HEK293 (cell line): ENCODE results near the gene RECK.
"Not testable (repeated sequence)": the region's sequence is repeated elsewhere in the genome, so short reads cannot be mapped to it uniquely, and the experiment has no call there.

Experiments
- CTCF ChIA-PET: fragments of 350-600 bp; formaldehyde crosslinking; extraction: SDS; loops from one replicate; lab custom pipeline; 2021; ENCODE audit warnings: antibody characterized with exemption; lab: Yijun Ruan, JAX
- POLR2A ChIA-PET: fragments of 300-600 bp; formaldehyde crosslinking; extraction: SDS; loops from one replicate; lab custom pipeline; 2020; ENCODE audit warnings: antibody characterized with exemption, inconsistent platforms; lab: Yijun Ruan, JAX
- H3K27ac ChIP-seq: fragments of 200-500 bp; sonication (Bioruptor generic); 2 replicates; pipeline ENCODE4 v1.5.1; 2014; ENCODE audit warnings: low read depth, low read length, control low read depth, inconsistent platforms; ENCODE audit errors: extremely low read depth
- H3K36me3 ChIP-seq, 2 experiments: fragments of 200-500 bp in 1 of 2; sonication (Bioruptor generic) in 1 of 2; 1 replicate in 1 of 2; 2 replicates in 1 of 2; pipeline ENCODE4 v1.5.1; 2014 to 2017; ENCODE audit warnings: inconsistent platforms in 2 of 2, low read length in 2 of 2; ENCODE audit not compliant: control insufficient read depth in 2 of 2, insufficient read depth in 1 of 2
- H3K4me1 ChIP-seq: fragments of 200-500 bp; sonication (Bioruptor generic); 2 replicates; pipeline ENCODE4 v1.5.1; 2014; ENCODE audit warnings: mild to moderate bottlenecking, low read length, inconsistent platforms; ENCODE audit not compliant: control insufficient read depth, insufficient read depth
- H3K4me3 ChIP-seq: 2 replicates; pipeline ENCODE4 v1.5.1; 2011; ENCODE audit warnings: low read depth, mild to moderate bottlenecking, control low read depth, low read length, moderate library complexity
- H3K9me3 ChIP-seq: fragments of 200-500 bp; sonication (Bioruptor generic); 2 replicates; pipeline ENCODE4 v1.5.1; 2014; ENCODE audit warnings: low read depth, low read length, inconsistent platforms; ENCODE audit not compliant: control insufficient read depth, insufficient read depth
- HIC1 ChIP-seq: fragments of 450-650 bp; formaldehyde crosslinking; IDR thresholded peaks from 2 replicates; pipeline ENCODE4 v1.5.1; 2016; ENCODE audit warnings: missing biosample characterization, missing genetic modification characterization
- OSR2 ChIP-seq: fragments of 450-650 bp; formaldehyde crosslinking; IDR thresholded peaks from 2 replicates; pipeline ENCODE4 v1.5.1; 2016; ENCODE audit warnings: missing biosample characterization, missing genetic modification characterization
- SALL2 ChIP-seq: fragments of 450-650 bp; formaldehyde crosslinking; IDR thresholded peaks from 2 replicates; pipeline ENCODE4 v1.5.0; 2017; ENCODE audit warnings: missing biosample characterization, mild to moderate bottlenecking, missing genetic modification characterization, borderline replicate concordance
- SP7 ChIP-seq: fragments of 450-650 bp; formaldehyde crosslinking; IDR thresholded peaks from 2 replicates; pipeline ENCODE4 v1.5.1; 2016; ENCODE audit warnings: missing biosample characterization, missing genetic modification characterization
- YY1 ChIP-seq: fragments of 450-650 bp; formaldehyde crosslinking; IDR thresholded peaks from 2 replicates; pipeline ENCODE4 v1.5.1; 2018; ENCODE audit warnings: missing biosample characterization, missing genetic modification characterization
- ZBTB48 ChIP-seq: fragments of 450-650 bp; formaldehyde crosslinking; IDR thresholded peaks from 2 replicates; pipeline ENCODE4 v1.5.1; 2016; ENCODE audit warnings: missing biosample characterization, missing genetic modification characterization
- ZFP69B ChIP-seq: fragments of 450-650 bp; formaldehyde crosslinking; IDR thresholded peaks from 2 replicates; pipeline ENCODE4 v1.5.1; 2016; ENCODE audit warnings: missing biosample characterization, missing genetic modification characterization
- ZNF121 ChIP-seq: fragments of 450-650 bp; formaldehyde crosslinking; IDR thresholded peaks from 2 replicates; pipeline ENCODE4 v1.5.1; 2016; ENCODE audit warnings: missing biosample characterization, missing genetic modification characterization
- ZNF146 ChIP-seq: fragments of 450-650 bp; formaldehyde crosslinking; IDR thresholded peaks from 2 replicates; pipeline ENCODE4 v1.5.1; 2016; ENCODE audit warnings: missing biosample characterization, missing genetic modification characterization
- ZNF223 ChIP-seq: fragments of 450-650 bp; formaldehyde crosslinking; IDR thresholded peaks from 2 replicates; pipeline ENCODE4 v1.5.1; 2016; ENCODE audit warnings: missing biosample characterization, missing genetic modification characterization
- ZNF239 ChIP-seq: fragments of 450-650 bp; formaldehyde crosslinking; IDR thresholded peaks from 2 replicates; pipeline ENCODE4 v1.5.1; 2016; ENCODE audit warnings: missing biosample characterization, missing genetic modification characterization
- ZNF416 ChIP-seq: fragments of 450-650 bp; formaldehyde crosslinking; IDR thresholded peaks from 2 replicates; pipeline ENCODE4 v1.5.1; 2016; ENCODE audit warnings: missing biosample characterization, missing genetic modification characterization
- ZNF449 ChIP-seq: fragments of 450-650 bp; formaldehyde crosslinking; IDR thresholded peaks from 2 replicates; pipeline ENCODE4 v1.5.1; 2017; ENCODE audit warnings: missing biosample characterization, mild to moderate bottlenecking, missing genetic modification characterization, moderate library complexity
- ZNF76 ChIP-seq: fragments of 450-650 bp; formaldehyde crosslinking; IDR thresholded peaks from 2 replicates; pipeline ENCODE4; 2016; ENCODE audit warnings: low read depth, missing biosample characterization, missing genetic modification characterization, borderline replicate concordance
- ZNF777 ChIP-seq: fragments of 450-650 bp; formaldehyde crosslinking; IDR thresholded peaks from 2 replicates; pipeline ENCODE4 v1.5.1; 2017; ENCODE audit warnings: missing biosample characterization, missing genetic modification characterization, borderline replicate concordance
- ZSCAN16 ChIP-seq: fragments of 450-650 bp; formaldehyde crosslinking; IDR thresholded peaks from 2 replicates; pipeline ENCODE4 v1.5.1; 2016; ENCODE audit warnings: missing biosample characterization, missing genetic modification characterization
- TF ChIP-seq, protein P1 (sequence below): fragments of 450-650 bp; formaldehyde crosslinking; IDR thresholded peaks from 2 replicates; pipeline ENCODE4 v1.5.1; 2016; ENCODE audit warnings: missing biosample characterization, missing genetic modification characterization
- TF ChIP-seq, protein P2 (sequence below): fragments of 450-650 bp; formaldehyde crosslinking; IDR thresholded peaks from 2 replicates; pipeline ENCODE4 v1.5.1; 2016; ENCODE audit warnings: missing biosample characterization, missing genetic modification characterization

The RECK gene

DNA sequence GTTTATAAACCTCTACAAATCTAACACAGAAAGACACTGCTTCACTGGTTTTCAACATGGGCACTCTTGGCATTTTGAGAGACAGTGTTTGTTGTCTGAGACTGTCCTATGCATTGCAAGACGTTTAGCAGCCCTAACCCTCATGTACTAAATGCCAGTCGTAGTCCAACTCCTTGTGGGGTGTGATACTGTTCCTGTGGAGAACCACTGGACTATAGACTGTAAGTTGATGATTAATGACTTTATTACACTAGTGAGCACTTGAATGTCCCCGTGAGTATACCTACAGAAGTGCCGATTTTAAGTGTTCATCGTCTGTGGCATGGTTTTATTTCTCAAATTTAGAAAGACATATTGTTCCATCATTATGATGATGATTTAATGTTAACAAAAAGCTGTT lies 46.2 kb downstream of the RECK start (continued):
- TF ChIP-seq ZNF449 (tag by site-specific recombination) (no peak), ZNF416 (tag by site-specific recombination) (no peak), ZNF239 (tag by site-specific recombination) (no peak), ZFP69B (tag by site-specific recombination) (no peak), ZNF223 (tag by site-specific recombination) (no peak)

- no peak overlapping the region for H3K4me3 ChIP-seq
- H3K27ac ChIP-seq: no peak overlapping the region
- H3K4me1 ChIP-seq: peaks cover 2% of the 10 kb centered on the region; the same call in 1 of the 2 replicates
- H3K9me3 ChIP-seq: no peaks in the 10 kb centered on the region
- POLR2A ChIA-PET: no interaction called here
- TF ChIP-seq ZBTB48 (tag by site-specific recombination) (no peak), ZSCAN16 (no peak), ZNF121 (tag by site-specific recombination) (no peak), SALL2 (no peak), YY1 (no peak), ZNF777 (tag by site-specific recombination) (no peak), ZNF76 (tag by site-specific recombination) (no peak), HIC1 (tag by site-specific recombination) (no peak), OSR2 (tag by site-specific recombination) (no peak), SP7 (tag by site-specific recombination) (no peak)
- TF ChIP-seq, protein P1, sequence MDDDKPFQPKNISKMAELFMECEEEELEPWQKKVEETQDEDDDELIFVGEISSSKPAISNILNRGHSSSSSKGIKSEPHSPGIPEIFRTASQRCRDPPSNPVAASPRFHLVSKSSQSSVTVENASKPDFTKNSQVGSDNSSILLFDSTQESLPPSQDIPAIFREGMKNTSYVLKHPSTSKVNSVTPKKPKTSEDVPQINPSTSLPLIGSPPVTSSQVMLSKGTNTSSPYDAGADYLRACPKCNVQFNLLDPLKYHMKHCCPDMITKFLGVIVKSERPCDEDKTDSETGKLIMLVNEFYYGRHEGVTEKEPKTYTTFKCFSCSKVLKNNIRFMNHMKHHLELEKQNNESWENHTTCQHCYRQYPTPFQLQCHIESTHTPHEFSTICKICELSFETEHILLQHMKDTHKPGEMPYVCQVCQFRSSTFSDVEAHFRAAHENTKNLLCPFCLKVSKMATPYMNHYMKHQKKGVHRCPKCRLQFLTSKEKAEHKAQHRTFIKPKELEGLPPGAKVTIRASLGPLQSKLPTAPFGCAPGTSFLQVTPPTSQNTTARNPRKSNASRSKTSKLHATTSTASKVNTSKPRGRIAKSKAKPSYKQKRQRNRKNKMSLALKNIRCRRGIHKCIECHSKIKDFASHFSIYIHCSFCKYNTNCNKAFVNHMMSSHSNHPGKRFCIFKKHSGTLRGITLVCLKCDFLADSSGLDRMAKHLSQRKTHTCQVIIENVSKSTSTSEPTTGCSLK (tag by site-specific recombination): no peak
- TF ChIP-seq, protein P2, sequence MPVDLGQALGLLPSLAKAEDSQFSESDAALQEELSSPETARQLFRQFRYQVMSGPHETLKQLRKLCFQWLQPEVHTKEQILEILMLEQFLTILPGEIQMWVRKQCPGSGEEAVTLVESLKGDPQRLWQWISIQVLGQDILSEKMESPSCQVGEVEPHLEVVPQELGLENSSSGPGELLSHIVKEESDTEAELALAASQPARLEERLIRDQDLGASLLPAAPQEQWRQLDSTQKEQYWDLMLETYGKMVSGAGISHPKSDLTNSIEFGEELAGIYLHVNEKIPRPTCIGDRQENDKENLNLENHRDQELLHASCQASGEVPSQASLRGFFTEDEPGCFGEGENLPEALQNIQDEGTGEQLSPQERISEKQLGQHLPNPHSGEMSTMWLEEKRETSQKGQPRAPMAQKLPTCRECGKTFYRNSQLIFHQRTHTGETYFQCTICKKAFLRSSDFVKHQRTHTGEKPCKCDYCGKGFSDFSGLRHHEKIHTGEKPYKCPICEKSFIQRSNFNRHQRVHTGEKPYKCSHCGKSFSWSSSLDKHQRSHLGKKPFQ (tag by site-specific recombination): no peak
- TF ChIP-seq, all 188 proteins: peak for 0
- CTCF ChIA-PET: interaction anchor here (0.5 to 1.0 kb wide), 4 partner anchors 15 to 131 kb away, joined by 3 to 4 read pairs (median 3); no protein-coding TSS in a partner anchor
- peaks cover 0 to 17% of the 10 kb centered on the region in 2 experiments for H3K36me3 ChIP-seq
These were observed 49.7 kb downstream of the RECK start for GRCh38 chr9:36086442-36086841.

GRCh38 chr9:36087054-36087453 lies 50.3 kb downstream of the RECK start:
- H3K4me1 ChIP-seq, H3K9me3 ChIP-seq, H3K27ac ChIP-seq, H3K4me3 ChIP-seq, POLR2A ChIA-PET: not testable (repeated sequence)
- TF ChIP-seq ZNF146 (tag by site-specific recombination): peak; percentile 60
- peaks cover 0 to 17% of the 10 kb centered on the region in 2 experiments for H3K36me3 ChIP-seq
- CTCF ChIA-PET: interaction anchor here (0.5 to 1.8 kb wide), 4 partner anchors 14 to 297 kb away, joined by 3 to 14 read pairs (median 3); no protein-coding TSS in a partner anchor
